HUES6 (cell line): ENCODE measurements around the gene TYRO3.
A peak's percentile ranks its signal among the peaks of the same experiment; 100 is the strongest.

Experiments
- H3K27ac ChIP-seq: 2 replicates; pipeline ENCODE4 v1.7.0; 2013; ENCODE audit warnings: low read depth, mild to moderate bottlenecking, low read length, inconsistent platforms
- H3K27me3 ChIP-seq: 2 replicates; pipeline ENCODE4 v1.6.1; 2013; ENCODE audit warnings: low read length; ENCODE audit not compliant: control insufficient read depth, insufficient read depth
- H3K36me3 ChIP-seq: 2 replicates; pipeline ENCODE4 v1.6.1; 2013; ENCODE audit warnings: low read length; ENCODE audit not compliant: control insufficient read depth, insufficient read depth
- H3K4me1 ChIP-seq: 2 replicates; pipeline ENCODE4 v1.6.1; 2013; ENCODE audit warnings: low read length; ENCODE audit not compliant: control insufficient read depth, insufficient read depth
- H3K4me3 ChIP-seq: 2 replicates; pipeline ENCODE4 v1.5.1; 2013; ENCODE audit warnings: low read depth, low read length
- H3K9ac ChIP-seq: one replicate; pipeline ENCODE4 v1.6.1; 2013; ENCODE audit warnings: mild to moderate bottlenecking, low read length
- H3K9me3 ChIP-seq: 2 replicates; pipeline ENCODE4 v1.6.1; 2013; ENCODE audit warnings: low read depth, low read length; ENCODE audit not compliant: control insufficient read depth, insufficient read depth

Gene TYRO3

DNA sequence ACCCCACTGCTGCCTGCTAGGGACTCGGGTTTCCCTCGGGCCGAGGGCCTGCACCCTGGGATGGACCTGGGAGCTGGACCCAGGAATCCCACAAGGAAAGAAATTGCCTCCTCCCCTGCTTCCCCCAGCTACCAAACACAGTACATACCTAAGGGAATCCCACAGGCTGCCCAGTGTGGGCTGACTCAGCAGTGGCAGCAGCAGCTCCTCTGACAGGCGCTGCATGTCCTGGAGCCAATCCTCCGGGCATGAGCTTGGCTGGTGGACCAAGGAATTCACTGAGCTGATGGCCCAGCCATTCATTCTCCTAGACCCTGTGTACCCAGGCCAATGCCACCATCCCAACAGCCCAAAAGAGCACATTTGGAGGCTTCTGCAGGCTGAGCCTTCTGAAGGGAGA lies 35.9 kb upstream of the TYRO3 start:
- no peak overlapping the region for H3K9ac ChIP-seq
- no peaks in the 10 kb centered on the region for H3K27me3 ChIP-seq
- no peak overlapping the region for H3K4me3 ChIP-seq
- H3K36me3 ChIP-seq, result peaks cover 74% of the 10 kb centered on the region
- H3K27ac ChIP-seq, result no peak overlapping the region
- no peaks in the 10 kb centered on the region for H3K4me1 ChIP-seq
- no peaks in the 10 kb centered on the region for H3K9me3 ChIP-seq

DNA sequence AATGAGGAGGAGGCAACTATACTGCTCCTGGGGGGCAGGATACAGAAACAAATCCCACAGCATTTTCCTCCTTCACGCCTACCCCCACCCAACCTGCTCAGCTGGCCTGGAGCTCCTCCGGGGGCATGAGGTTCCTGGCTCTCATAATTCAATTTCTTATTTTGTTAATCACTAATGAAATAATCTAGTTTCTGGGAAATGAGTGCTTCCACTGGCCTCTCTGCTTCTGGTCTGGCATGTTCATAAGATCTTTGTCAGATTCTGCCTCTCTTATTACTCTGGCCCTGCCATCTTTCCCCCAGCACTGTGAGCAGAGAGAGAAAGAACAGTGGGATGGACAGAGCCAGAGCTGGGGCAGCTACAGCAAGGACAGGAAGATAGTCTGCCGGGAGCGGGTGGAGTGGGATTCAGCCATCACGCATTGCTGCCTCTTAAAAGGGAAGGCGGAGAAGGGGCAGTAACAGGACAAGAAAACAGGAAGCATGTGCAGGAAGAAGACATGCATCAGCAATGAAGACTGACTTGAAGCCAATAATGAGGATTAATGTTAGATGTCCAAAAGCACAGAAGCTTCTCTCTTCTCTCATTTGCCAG lies 28.6 kb upstream of the TYRO3 start:
- Histone ChIP-seq H3K9ac (no peak overlapping the region), H3K9me3 (no peaks in the 10 kb centered on the region), H3K36me3 (peaks cover 85% of the 10 kb centered on the region), H3K27me3 (no peaks in the 10 kb centered on the region), H3K4me3 (no peak overlapping the region), H3K27ac (no peak overlapping the region), H3K4me1 (no peaks in the 10 kb centered on the region)

DNA sequence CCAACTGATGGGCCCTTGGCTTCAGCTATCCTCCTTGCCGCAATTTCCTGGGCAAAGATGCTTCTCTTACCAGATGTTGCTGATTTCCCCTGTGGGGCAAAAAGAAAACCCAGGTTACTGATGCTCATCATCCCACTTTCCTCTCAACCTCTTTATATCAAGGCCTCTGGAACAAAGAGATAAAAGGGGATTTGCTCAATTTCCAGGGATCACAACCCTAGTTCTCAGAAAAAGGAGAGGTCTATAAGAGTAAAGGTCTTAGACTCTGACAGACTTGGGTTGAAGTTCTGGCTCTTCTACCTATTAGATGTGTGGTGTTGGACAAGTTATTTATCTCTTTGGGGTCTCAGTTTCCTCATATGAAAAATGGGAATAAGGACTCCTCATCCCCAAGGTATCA lies 23.5 kb upstream of the TYRO3 start:
- no peak overlapping the region for H3K9ac ChIP-seq
- H3K4me1 ChIP-seq, result no peaks in the 10 kb centered on the region
- H3K27ac ChIP-seq, result no peak overlapping the region
- H3K27me3 ChIP-seq, result no peaks in the 10 kb centered on the region
- no peak overlapping the region for H3K4me3 ChIP-seq
- no peaks in the 10 kb centered on the region for H3K9me3 ChIP-seq
- H3K36me3 ChIP-seq, result peaks cover 57% of the 10 kb centered on the region

DNA sequence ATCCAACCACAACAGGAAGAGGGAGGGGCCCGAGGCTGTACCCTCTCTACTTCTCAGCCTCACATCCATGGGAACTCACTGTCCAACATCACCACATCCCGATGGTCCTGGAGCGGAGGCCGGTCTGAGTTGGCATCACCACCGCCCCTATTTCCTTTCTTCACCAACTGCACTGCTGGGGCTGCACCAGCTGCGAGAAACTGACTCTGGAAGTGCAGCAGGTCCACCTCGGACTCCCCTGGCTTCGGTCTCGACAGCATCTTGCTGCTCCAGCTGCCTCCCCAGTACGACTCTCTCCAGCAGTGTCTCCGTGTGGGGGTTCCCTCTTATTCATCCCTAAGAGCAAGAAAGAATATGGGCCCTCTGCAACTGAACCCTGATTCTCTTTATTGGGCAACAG lies 22.1 kb upstream of the TYRO3 start:
- Histone ChIP-seq H3K4me3 (no peak overlapping the region), H3K27ac (no peak overlapping the region), H3K4me1 (no peaks in the 10 kb centered on the region), H3K9me3 (no peaks in the 10 kb centered on the region), H3K27me3 (no peaks in the 10 kb centered on the region), H3K9ac (no peak overlapping the region), H3K36me3 (peaks cover 48% of the 10 kb centered on the region)

DNA sequence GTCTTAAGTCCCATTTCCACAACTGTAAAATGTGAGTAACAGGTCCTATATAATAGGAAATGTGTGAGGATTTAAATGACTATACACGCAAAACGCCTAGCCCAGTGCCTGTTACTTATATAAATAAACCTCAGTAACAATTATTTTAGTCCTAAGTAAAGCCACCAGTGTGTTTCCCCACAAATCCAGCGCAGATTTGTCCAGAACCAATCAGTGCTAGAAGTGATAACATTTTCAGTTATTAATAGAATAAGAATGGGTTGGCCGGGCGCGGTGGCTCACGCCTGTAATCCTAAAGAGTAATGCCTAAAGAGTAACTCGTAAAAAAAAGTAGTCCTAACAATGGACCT lies 15.5 kb upstream of the TYRO3 start:
- no peaks in the 10 kb centered on the region for H3K36me3 ChIP-seq
- H3K9me3 ChIP-seq, result no peaks in the 10 kb centered on the region
- peak overlapping the region; percentile 30; the same call in 1 of the 2 replicates for H3K27ac ChIP-seq
- no peaks in the 10 kb centered on the region for H3K27me3 ChIP-seq
- peak overlapping the region; percentile 94 for H3K4me3 ChIP-seq
- H3K4me1 ChIP-seq, result no peaks in the 10 kb centered on the region
- peak overlapping the region; percentile 81 for H3K9ac ChIP-seq

DNA sequence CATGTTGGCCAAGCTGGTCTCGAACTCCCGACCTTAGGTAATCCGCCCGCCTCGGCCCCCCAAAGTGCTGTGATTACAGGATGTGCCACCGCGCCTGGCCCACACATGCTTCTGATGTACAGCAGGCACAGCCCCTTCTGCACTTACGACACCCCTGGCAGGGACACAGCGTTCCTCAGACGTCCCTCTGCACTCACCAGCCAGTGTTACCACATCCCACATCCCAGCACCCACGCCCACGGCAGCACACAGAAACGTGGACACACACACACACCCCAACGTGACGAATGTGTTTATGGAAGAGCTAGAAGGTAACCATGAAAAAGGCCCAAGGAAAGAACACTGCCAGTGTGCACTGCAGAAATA lies 14.4 kb upstream of the TYRO3 start:
- H3K9me3 ChIP-seq, result no peaks in the 10 kb centered on the region
- H3K9ac ChIP-seq, result no peak overlapping the region
- no peak overlapping the region for H3K27ac ChIP-seq
- peak overlapping the region; percentile 94; the same call in 1 of the 2 replicates for H3K4me3 ChIP-seq
- H3K36me3 ChIP-seq, result no peaks in the 10 kb centered on the region
- H3K4me1 ChIP-seq, result no peaks in the 10 kb centered on the region
- H3K27me3 ChIP-seq, result no peaks in the 10 kb centered on the region

DNA sequence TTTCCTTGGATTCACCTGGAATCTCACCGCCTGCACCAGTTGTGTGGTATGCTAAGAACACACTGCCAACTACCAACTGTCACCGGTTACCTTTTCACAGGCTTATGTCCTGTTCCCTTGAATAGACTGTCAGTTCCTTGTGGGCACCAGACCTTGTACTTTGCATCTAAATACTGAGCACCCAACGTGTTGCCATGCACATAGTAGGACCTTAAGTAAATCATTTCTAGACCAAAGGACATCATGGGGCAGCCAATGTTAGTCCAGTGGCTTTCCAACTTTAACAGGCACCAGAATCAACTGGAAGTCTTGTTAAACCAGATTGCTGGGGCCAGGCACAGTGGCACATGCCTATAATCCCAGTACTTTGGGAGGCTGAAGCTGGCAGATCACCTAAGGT lies 13.8 kb upstream of the TYRO3 start:
- Histone ChIP-seq H3K36me3 (no peaks in the 10 kb centered on the region), H3K4me3 (no peak overlapping the region), H3K4me1 (no peaks in the 10 kb centered on the region), H3K9ac (no peak overlapping the region), H3K27me3 (no peaks in the 10 kb centered on the region), H3K9me3 (no peaks in the 10 kb centered on the region), H3K27ac (no peak overlapping the region)

DNA sequence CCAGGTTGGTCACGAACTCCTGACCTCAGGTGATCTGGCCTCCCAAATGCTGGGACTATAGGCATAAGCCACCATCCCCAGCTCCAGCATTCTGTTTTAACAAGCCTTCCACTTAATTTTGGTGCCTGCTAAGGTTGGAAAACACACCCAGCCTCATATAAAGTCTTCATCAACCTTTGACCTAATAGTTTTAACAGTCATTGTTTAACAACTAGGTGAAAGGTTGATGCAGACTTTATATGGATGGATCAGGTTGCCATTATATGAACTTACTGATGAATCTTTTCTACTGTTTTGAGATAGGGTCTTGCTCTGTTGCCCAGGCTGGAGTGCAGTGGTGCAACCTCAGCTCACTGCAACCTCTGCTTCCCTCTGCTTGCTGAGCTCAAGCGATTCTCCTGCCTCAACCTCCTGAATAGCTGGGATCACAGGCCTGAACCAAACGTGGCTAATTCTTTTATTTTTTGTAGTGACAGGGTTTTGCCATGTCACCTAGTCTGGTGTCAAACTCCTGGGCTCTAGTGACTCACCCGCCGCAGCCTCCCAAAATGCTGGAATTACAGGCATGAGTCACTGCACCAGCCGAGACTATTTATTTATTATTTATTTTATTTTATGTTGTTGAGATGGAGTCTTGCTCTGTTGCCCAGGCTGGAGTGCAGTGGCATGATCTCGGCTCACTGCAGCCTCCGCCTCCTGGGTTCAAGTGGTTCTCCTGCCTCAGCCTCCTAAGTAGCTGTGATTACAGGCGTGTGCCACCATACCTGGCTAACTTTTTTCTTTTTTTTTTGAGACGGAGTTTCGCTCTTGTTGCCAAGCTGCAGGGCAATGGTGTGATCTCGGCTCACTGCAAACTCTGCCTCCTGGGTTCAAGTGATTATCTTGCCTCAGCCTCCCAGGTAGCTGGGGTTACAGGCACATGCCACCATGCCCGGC lies 11.9 kb upstream of the TYRO3 start:
- Histone ChIP-seq H3K36me3 (no peaks in the 10 kb centered on the region), H3K9ac (no peak overlapping the region), H3K27me3 (no peaks in the 10 kb centered on the region), H3K9me3 (no peaks in the 10 kb centered on the region), H3K4me3 (no peak overlapping the region), H3K27ac (no peak overlapping the region), H3K4me1 (no peaks in the 10 kb centered on the region)

DNA sequence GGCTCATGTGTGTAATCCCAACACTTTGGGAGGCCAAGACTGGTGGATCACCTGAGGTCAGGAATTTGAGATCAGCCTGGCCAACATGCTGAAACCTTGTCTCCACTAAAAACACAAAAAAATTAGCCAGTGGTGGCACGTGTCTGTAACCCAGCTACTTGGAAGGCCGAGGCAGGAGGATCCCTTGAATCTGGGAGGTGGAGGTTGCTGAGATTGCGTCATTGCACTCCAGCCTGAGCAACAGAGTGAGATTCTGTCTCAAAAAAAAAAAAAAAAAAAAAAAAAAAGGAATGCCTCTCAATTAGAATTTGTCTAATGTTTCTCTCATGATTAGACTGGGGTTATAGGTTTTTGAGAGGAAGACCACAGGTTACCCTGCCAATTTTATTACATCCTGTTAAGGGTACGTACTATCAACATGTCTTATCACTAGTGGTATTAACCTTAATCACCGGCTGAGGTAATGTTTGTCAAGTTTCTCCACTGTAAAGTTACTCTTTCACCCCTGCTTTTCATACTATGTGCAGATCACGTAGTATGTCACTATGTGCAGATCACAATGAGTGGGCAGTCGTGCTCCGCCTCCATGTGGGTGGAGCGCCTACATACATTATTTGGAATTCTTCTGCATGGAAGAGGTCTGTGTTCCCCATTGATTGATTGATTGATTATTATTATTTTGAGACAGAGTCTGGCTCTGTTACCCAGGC lies 8.8 kb upstream of the TYRO3 start:
- Histone ChIP-seq H3K9ac (no peak overlapping the region), H3K27ac (no peak overlapping the region), H3K9me3 (no peaks in the 10 kb centered on the region), H3K4me1 (no peaks in the 10 kb centered on the region), H3K27me3 (no peaks in the 10 kb centered on the region), H3K36me3 (no peaks in the 10 kb centered on the region), H3K4me3 (no peak overlapping the region)

DNA sequence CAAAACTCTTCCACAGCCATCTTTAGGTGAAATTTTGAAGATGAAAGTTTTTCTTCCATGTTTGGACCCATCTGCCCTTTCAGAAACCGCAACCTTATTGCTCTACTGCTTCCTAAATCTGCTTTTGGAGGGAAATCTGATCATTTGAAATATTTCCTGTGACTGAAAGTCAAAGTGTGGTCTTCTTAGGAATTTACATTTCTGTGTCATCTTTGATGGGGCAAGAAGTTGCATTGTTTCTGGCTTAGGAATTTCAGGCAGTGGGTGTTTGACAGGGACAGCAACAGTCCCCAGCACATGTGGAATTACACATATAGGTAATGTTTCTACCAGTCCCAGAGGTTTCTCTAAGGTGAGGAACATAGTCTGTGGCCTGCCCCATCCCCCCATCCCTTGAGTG lies 5.3 kb upstream of the TYRO3 start:
- Histone ChIP-seq H3K27ac (no peak overlapping the region), H3K9me3 (no peaks in the 10 kb centered on the region), H3K27me3 (no peaks in the 10 kb centered on the region), H3K9ac (no peak overlapping the region), H3K4me1 (peaks cover 11% of the 10 kb centered on the region), H3K36me3 (no peaks in the 10 kb centered on the region), H3K4me3 (no peak overlapping the region)

DNA sequence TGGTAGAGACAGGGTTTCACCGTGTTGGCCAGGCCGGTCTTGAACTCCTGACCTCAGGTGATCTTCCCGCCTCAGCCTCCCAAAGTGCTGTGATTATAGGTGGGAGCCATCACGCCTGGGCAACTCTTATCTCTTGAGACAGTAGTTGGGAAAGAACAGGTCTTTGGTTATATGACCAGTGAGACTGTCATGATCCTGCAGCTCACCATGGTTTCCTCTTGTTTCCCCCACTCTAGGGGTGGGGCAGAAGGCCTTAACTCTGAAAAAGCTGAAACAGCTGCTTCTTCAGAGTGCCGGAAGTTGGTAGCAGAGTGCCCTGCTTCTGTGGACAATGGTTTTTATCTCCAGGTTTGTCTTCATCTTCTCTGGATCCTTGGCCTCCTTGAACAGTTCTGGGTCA lies 4.7 kb upstream of the TYRO3 start:
- H3K27ac ChIP-seq, result no peak overlapping the region
- no peaks in the 10 kb centered on the region for H3K36me3 ChIP-seq
- H3K4me1 ChIP-seq, result peaks cover 11% of the 10 kb centered on the region
- no peaks in the 10 kb centered on the region for H3K27me3 ChIP-seq
- H3K9ac ChIP-seq, result no peak overlapping the region
- no peak overlapping the region for H3K4me3 ChIP-seq
- H3K9me3 ChIP-seq, result no peaks in the 10 kb centered on the region
